Motor neuron (in vitro differentiated cells): ENCODE measurements around the gene HAPSTR1. TPM values are rescaled to one million over a fixed set of nuclear protein-coding genes. Genes with fewer than 3 reads are reported as not detected.
"Not testable (repeated sequence)": the region's sequence is repeated elsewhere in the genome, so short reads cannot be mapped to it uniquely, and the experiment has no call there.

Source experiments
- ATAC-seq, 8 experiments: fragments of 200-7000 bp; cut with Tn5 transposase; replicated peaks in 6 of 8; 2 replicates each; pipeline ENCODE4 v1.8.0; 2021; ENCODE audit warnings: mild to moderate bottlenecking in 8 of 8, moderate library complexity in 8 of 8
- H3K27ac ChIP-seq, 2 donors: fragments of 250-450 bp; sonication (Bioruptor Pico); 2 replicates each; pipeline ENCODE4 v1.9.0; 2021; ENCODE audit warnings: antibody characterized with exemption in 2 of 2, mild to moderate bottlenecking in 2 of 2, moderate library complexity in 1 of 2
- H3K4me1 ChIP-seq, 2 donors: fragments of 250-450 bp; sonication (Bioruptor Pico); replicated peaks in 1 of 2; 2 replicates each; pipeline ENCODE4 v1.6.1; 2021; ENCODE audit warnings: antibody characterized with exemption in 2 of 2, mild to moderate bottlenecking in 2 of 2, moderate library complexity in 1 of 2
- H3K4me3 ChIP-seq, 5 donors: fragments of 250-450 bp; sonication (Bioruptor Pico); 2 replicates each; pipeline ENCODE4 v1.9.0; 2021; ENCODE audit warnings: antibody characterized with exemption in 5 of 5, mild to moderate bottlenecking in 5 of 5, moderate library complexity in 4 of 5
- WGBS, 10 experiments: fragments of 450-650 bp; shearing (Covaris generic); methylation state at CpG; one replicate each; pipeline ENCODE4 v1.0.0; 2022; 5-methylcytosine and 5-hydroxymethylcytosine counted together
- in situ Hi-C, 9 experiments: fragments of 400-800 bp; cut with MboI; loops; one replicate each; pipeline ENCODE4 v1.15.0; 2021; ENCODE audit warnings: low sequenced_read_pairs in 9 of 9, low pct_unique_long_range_greater_than_20kb in 2 of 9; ENCODE audit not compliant: unreplicated experiment in 9 of 9
- total RNA-seq, 8 experiments: library from RNA; unstranded; fragments of 300-600 nt; gene quantifications; 2 replicates each; pipeline versions ENCODE4 v1.2.3 to v1.2.4, GENCODE V29; 2022

The HAPSTR1 gene
- total RNA-seq, 8 experiments from 2014 or later: 31.3 to 74.1 (median 46.4) TPM

- H3K4me1 ChIP-seq, H3K4me3 ChIP-seq, H3K27ac ChIP-seq, in situ Hi-C loops: not testable (repeated sequence)
- 10 to 100% (median 71%) methylated on average over 1 to 8 of the region's 8 CpGs for WGBS, 10 experiments
- peak in 7 of 8 experiments; percentile 53 to 96 (median 81) for ATAC-seq
Measured at GRCh38 chr16:9078467-9079429, 12.7 kb upstream of the HAPSTR1 start.

GRCh38 chr16:9079430-9079812 lies 12.0 kb upstream of the HAPSTR1 start:
- in situ Hi-C loops: no loop called here
- no peak overlapping the region for H3K27ac ChIP-seq
- no peaks in the 10 kb centered on the region for H3K4me1 ChIP-seq
- no peak overlapping the region for H3K4me3 ChIP-seq
- 50 to 100% (median 100%) methylated on average over 2 to 4 of the region's 4 CpGs; no CpG with 5 or more reads in 3 of the 10 experiments for WGBS, 10 experiments
- ATAC-seq: no peak

- no peaks in the 10 kb centered on the region for H3K4me1 ChIP-seq
- in situ Hi-C loops: no loop called here
- no peak overlapping the region for H3K27ac ChIP-seq
- no peak for ATAC-seq
- H3K4me3 ChIP-seq: no peak overlapping the region
- WGBS, 10 experiments: 67 to 100% (median 80%) methylated on average over 1 of the region's 1 CpG; no CpG with 5 or more reads in 7 of the 10 experiments
Measured at GRCh38 chr16:9081158-9081557, 10.3 kb upstream of the HAPSTR1 start.

- Histone ChIP-seq H3K4me1 (no peaks in the 10 kb centered on the region), H3K4me3 (no peak overlapping the region), H3K27ac (no peak overlapping the region)
- no peak for ATAC-seq
- WGBS, 10 experiments: 0 to 100% (median 83%) methylated on average over 1 to 5 of the region's 6 CpGs; no CpG with 5 or more reads in 1 of the 10 experiments
- in situ Hi-C loops: no loop called here
Measured at GRCh38 chr16:9081843-9082242, 9.6 kb upstream of the HAPSTR1 start.

- no peak overlapping the region for H3K27ac ChIP-seq
- H3K4me1 ChIP-seq: no peaks in the 10 kb centered on the region
- 71 to 100% (median 100%) methylated on average over 1 to 6 of the region's 7 CpGs; no CpG with 5 or more reads in 3 of the 10 experiments for WGBS, 10 experiments
- ATAC-seq: no peak
- in situ Hi-C loops: no loop called here
- no peak overlapping the region for H3K4me3 ChIP-seq
Measured at GRCh38 chr16:9082422-9082821, 9.0 kb upstream of the HAPSTR1 start.

- WGBS, 10 experiments: 85 to 100% (median 94%) methylated on average over 2 to 7 of the region's 7 CpGs; no CpG with 5 or more reads in 3 of the 10 experiments
- H3K4me1 ChIP-seq, H3K4me3 ChIP-seq, in situ Hi-C loops, H3K27ac ChIP-seq, ATAC-seq: not testable (repeated sequence)
Measured at GRCh38 chr16:9087733-9088132, 3.7 kb upstream of the HAPSTR1 start.

GRCh38 chr16:9088848-9089247 lies 2.6 kb upstream of the HAPSTR1 start:
- Histone ChIP-seq H3K27ac (no peak overlapping the region), H3K4me3 (no peak overlapping the region), H3K4me1 (peaks cover 0 to 3% of the 10 kb centered on the region in 2 donors)
- in situ Hi-C loops: no loop called here
- ATAC-seq: no peak
- 60 to 100% (median 84%) methylated on average over 1 to 10 of the region's 10 CpGs; no CpG with 5 or more reads in 2 of the 10 experiments for WGBS, 10 experiments

- peak overlapping the region; percentile 64 to 77 for H3K27ac ChIP-seq
- WGBS, 10 experiments: 74 to 100% (median 92%) methylated on average over 1 to 6 of the region's 6 CpGs; no CpG with 5 or more reads in 1 of the 10 experiments
Measured at GRCh38 chr16:9089660-9090059, 1.8 kb upstream of the HAPSTR1 start.

GRCh38 chr16:9090101-9090959 lies 1.1 kb upstream of the HAPSTR1 start:
- in situ Hi-C loops: no loop called here
- peak in 7 of 8 experiments; percentile 1 to 52 (median 37) for ATAC-seq
- Histone ChIP-seq H3K27ac (peak overlapping the region; percentile 64 to 77), H3K4me3 (peak overlapping the region; percentile 39 to 48 (median 43)), H3K4me1 (peaks cover 4 to 12% of the 10 kb centered on the region in 2 donors)
- 0 to 30% (median 8%) methylated on average over 2 to 14 of the region's 85 CpGs; no CpG with 5 or more reads in 3 of the 10 experiments for WGBS, 10 experiments

More at GRCh38 chr16:9089660-9090059, 1.8 kb upstream of the HAPSTR1 start:
- H3K4me3 ChIP-seq: peak overlapping the region in 4 of 5 donors; percentile 40 to 48 (median 44)
- H3K4me1 ChIP-seq: peaks cover 0 to 5% of the 10 kb centered on the region in 2 donors
- no peak for ATAC-seq
- in situ Hi-C loops: no loop called here

- Histone ChIP-seq H3K4me3 (peak overlapping the region; percentile 57 to 94 (median 82)), H3K4me1 (peaks cover 15 to 20% of the 10 kb centered on the region in 2 donors), H3K27ac (peak overlapping the region; percentile 95 to 98)
- in situ Hi-C loops: no loop called here
- WGBS, 10 experiments: no CpG with 5 or more reads among the region's 51 CpGs
- peak in 3 of 8 experiments; percentile 13 to 29 (median 20) for ATAC-seq
Measured at GRCh38 chr16:9091867-9092281, 430 bp downstream of the HAPSTR1 start.

GRCh38 chr16:9092282-9092977 lies 986 bp downstream of the HAPSTR1 start:
- H3K4me3 ChIP-seq: peak overlapping the region; percentile 57 to 94 (median 82)
- peak in 4 of 8 experiments; percentile 1 to 3 (median 1) for ATAC-seq
- H3K27ac ChIP-seq: peak overlapping the region; percentile 95 to 98
- in situ Hi-C loops: no loop called here
- WGBS, 10 experiments: 0 to 2% (median 0%) methylated on average over 1 to 11 of the region's 64 CpGs; no CpG with 5 or more reads in 2 of the 10 experiments
- peaks cover 15 to 20% of the 10 kb centered on the region in 2 donors for H3K4me1 ChIP-seq

- in situ Hi-C loops: no loop called here
- Histone ChIP-seq H3K4me3 (peak overlapping the region; percentile 57 to 94 (median 82)), H3K27ac (peak overlapping the region; percentile 95 to 98), H3K4me1 (peaks cover 18 to 20% of the 10 kb centered on the region in 2 donors)
- no peak for ATAC-seq
- 0 to 3% (median 0%) methylated on average over 1 to 13 of the region's 18 CpGs; no CpG with 5 or more reads in 3 of the 10 experiments for WGBS, 10 experiments
Measured at GRCh38 chr16:9092978-9093344, 1.5 kb downstream of the HAPSTR1 start.
